Activated CD8-positive, alpha-beta memory T cell treated with anti-CD3 and anti-CD28 coated beads for 24 hours (primary cell): ENCODE data around the gene CHAT.

Experiments
- DNase-seq: peaks from one replicate; pipeline ENCODE4 v3.0.0-alpha.2; 2020

Gene CHAT

DNA sequence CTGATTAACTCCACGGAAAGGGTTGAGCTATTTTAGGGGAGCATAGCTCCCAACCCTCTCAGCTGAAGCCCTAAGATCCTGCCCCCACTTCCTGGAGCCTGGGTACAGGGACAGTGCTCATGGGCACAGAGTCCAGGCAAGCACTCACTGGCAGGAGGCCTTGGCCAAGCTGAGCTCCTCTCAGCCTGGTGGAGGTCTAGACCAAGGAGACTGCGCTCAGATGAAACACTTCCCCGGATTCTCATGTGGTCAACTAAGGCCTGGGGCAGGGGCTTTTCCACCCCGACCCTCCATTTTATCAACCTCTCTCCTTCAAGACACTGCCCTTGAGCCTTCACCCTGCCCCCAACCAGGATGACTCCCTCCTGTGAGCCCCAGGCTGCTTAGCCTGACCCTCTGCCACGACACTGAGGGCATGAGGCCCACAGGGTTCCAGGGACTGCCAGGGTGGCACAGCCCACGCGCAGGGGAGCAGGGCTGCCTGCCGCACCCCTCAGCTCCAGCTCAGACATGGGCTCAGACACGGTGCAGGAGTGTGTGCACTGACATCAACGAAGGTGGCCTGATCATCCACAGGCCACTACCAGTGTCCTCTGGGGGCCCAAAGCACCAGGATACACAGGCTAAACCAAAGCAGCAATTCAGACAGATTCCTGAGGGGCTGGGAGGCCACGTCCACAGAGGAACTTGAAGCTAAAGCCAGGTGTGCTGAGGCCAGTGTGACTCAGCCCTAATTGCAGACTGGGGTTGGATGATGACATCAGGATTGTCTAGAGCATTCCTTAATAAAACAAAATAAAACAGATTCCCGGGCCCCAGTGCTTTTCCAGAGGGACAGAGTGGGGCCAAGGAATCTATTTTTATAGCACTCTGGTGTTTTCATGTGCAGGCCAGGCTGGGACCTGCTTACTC is 18.8 kb downstream of the CHAT start:
- no peak for DNase-seq

DNA sequence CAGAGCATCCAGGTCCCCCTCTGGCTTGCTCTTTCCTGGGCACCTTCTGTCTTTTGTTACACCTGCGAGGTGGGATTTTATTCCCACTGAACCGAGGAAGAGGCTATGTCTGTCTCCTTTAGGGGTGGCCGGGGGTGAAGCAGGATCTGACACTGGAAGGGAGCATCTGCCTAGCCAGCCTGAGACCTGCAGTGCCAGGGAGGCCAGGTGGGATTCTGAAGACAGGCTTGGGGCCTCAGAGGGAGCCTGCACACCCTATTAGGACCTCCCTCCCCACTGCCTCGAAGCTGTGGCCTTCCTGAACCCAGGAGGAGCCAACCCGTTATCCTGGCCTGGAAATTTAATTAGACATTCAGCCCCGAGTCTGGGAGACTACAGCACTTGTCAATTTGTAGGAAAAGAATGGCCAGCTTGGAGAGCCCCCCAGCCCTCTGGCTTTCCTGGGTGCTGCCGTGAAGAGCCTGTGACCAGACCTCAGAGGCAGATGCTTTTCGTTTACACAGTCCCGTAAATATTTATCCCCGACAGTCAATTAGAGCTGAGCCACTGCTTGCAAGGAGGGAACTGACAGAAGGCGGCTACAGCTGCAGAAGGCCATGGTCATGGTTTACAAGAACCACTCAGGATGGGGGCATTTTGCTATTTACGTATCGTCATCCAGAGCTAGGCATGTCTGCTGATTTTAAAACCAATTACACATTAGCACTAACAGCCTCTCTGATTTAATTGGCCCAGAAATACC is 19.7 kb downstream of the CHAT start:
- no peak for DNase-seq

DNA sequence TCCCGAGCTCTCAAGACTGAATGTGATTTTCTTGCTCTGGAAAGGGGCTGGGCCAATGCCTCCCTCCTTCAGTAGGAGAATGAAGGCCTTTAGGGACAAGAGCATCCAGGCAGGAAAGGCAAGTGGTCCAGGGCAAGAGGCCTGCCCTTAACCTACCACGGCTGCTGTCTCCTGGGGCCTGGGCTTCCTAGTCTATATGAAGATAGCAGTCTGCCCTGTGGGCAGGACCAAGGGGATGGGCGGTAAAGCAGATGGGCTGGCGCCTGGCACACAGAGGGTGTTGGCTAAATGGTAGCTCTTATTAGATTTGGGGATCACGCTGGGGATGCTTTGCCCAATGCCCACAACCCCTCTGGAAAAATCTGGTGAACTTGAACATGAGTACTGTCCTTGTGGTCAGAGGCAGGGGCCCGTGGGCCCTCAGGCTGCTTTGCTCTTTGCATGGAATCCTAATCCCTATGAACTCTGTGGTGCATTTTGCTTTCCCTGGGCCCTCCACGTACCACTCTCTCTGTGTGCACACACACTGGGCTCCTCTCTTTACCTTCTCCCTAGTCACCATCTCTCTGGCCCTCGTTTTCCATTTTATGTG is 20.3 kb downstream of the CHAT start:
- no peak for DNase-seq

DNA sequence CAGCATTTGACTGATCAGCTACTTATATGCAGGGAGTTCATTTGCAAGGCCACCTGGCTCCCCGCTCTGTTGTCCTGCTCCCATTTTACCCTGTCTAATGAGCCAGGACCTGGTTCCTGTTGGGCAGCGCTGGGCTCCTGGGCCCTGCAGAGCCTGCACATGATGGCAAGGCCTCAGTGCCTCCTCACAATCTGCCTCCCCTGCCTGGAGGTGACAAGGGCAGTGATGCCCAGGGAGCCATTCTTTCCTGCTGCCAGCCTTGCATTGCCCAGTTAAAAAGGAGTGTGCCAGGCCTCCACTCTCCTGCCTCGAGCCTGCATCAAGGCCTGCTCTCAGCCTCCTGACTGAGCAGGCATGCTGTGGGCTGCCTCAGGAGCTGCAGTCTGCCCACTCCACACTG is 28.5 kb downstream of the CHAT start:
- no peak for DNase-seq

GRCh38 chr10:49643241-49644034 is 29.6 kb downstream of the CHAT start:
- DNase-seq, result no peak

- no peak for DNase-seq
These were observed 30.3 kb downstream of the CHAT start for GRCh38 chr10:49644035-49644646.

- peak; percentile 13 for DNase-seq
These were observed 31.6 kb downstream of the CHAT start for GRCh38 chr10:49645417-49645816.

DNA sequence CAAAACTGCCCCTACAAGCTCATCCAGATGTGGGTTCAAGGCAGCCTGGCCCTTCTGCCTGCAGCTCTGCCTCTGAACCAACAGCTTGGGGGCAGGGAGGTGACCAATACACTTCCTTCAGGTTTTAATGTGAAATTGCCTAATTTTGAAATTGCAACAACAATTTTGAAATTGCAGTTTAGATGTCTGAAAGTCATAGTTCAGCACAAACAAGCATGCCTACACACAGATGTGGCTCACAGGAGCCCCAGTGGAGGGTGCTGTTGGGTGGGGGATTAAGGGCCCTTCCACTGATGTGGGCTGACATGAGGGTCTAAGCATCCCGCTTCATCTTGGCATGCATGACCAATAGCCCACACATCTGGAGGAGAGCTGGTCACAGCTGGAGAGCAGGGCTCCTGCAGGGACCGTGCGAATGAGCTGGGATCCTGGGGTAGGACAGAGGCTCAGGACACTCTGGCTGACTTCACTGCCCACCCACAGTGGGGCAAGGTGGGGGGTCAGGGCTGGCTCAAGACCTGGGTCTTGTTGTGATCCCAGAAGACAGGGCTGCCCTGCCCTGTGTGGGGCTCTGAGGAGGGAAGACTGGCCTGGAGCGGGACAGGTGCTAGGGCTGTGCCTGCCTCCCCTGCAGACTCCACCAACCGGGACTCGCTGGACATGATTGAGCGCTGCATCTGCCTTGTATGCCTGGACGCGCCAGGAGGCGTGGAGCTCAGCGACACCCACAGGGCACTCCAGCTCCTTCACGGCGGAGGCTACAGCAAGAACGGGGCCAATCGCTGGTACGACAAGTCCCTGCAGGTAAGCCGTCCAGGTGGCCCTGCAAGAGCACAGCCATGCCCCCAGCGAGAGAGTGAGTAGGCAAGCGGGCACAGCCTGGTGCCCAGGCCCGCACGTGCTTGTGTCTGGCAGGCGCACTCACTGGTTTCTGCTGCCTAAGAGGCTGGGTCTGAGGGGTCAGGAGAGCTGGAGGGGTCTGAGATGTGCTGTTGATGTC is 32.3 kb downstream of the CHAT start:
- DNase-seq, result peak; percentile 49

- no peak for DNase-seq
These were observed 33.7 kb downstream of the CHAT start for GRCh38 chr10:49647554-49647953.

- peak; percentile 32 for DNase-seq
These were observed 34.4 kb downstream of the CHAT start for GRCh38 chr10:49647985-49648795.

- DNase-seq, result peak; percentile 56
These were observed 35.5 kb downstream of the CHAT start for GRCh38 chr10:49649294-49649693.

DNA sequence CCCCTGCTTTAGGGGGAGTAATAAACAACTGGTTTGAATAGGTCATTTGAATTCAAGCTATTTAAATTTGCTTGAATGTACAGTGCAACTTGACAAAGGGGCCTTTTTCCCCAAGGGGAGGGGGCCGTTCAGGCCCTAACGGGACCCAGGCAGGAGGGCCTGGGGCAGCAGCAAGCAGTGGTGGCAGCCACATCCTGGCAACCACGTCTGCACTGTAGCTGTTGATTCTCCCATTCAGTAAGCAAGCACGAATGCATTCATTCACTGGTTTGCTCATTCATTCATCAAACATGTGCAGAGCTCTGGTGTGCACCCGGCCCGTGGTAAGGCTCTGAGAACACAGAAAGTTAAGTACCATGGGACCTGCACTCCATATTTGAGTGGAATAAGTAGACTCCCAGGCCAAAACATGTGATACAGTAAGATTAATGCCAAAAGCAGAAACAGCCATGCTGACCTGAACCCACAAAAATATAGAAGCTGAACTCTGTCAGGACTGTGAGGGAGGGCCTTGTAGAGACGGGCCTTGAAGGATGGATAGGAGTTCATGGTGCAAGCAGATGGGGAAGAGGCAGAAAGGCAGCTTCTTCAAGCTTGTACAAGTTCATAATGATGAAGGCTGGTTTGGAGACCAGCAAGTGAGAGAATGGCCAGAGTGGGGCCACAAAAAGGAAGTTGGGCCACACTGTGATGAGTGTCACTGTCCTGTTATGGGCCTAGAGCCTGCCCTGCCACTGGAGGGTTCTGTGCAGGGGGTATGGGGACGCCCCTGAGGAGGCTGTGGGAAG is 36.3 kb downstream of the CHAT start:
- peak; percentile 43 for DNase-seq

GRCh38 chr10:49650724-49651034 is 36.8 kb downstream of the CHAT start:
- DNase-seq, result peak; percentile 45

GRCh38 chr10:49651039-49651835 is 37.4 kb downstream of the CHAT start:
- no peak for DNase-seq

- no peak for DNase-seq
These were observed 38.1 kb downstream of the CHAT start for GRCh38 chr10:49651917-49652316.

- DNase-seq, result no peak
These were observed 38.8 kb downstream of the CHAT start for GRCh38 chr10:49652421-49653272.

DNA sequence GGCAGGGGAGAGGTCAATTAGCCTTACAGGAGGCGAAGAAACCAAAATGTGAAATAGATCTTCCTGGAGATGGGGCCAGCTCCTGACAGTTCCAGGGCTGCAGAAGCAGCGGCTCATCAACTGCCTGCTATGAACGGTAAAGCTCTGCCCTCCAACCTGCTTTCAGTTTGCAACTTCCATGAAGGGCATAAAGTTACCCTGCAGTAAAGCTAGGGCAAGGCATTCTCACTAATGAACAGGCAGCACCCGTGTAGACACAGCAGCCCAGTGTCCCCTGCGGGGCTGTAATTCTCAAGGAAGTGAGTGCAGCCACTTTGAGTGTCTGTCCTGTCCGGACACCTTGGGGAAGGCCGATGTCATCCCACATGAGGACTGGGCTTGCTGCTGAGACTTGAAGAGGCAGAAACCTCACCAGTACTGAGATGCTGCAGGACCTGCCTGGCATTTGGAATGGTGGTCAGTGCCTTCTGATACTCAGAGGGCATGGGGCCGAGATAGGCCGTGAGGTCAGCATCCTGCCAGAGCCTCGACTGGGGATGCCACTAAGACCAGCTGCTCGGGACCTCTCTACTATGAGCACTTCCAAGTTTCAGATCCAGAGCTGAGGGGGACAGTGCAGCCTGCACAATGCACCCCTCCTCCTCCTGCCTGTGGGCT is 39.6 kb downstream of the CHAT start:
- no peak for DNase-seq
